ENCODE measurements around the gene TRIM16.

DNA sequence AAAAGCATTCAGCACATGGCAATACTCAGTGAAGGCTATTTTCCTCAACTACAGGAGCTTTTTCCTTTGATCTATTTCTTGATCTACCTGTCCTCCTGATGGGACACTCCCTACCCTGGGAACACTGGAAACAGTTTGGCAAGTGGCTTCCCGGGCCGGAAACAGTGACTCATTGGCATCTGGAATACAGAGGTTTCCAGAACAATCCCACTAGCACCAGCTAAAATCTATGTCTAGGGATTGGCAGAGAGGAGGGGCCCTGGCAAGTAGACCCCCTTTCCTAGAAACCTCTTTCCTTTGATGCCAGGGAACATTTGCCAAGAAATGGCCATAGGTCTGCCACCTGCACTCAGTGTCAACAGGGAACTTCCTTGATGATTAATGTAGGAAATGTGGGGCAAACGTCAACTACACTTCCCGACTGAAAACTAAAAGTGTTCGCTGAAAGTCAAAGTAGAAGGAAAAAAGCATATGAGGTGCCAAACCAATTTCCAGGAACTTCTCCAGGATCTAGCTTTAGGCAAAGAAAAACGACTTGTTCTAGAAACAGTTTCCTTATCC is 34.2 kb downstream of the TRIM16 start:
- TF ChIP-seq CTCF (IDR thresholded peaks at IDR 0.05) (no peak), POLR2AphosphoS5 (IDR thresholded peaks at IDR 0.05; ENCODE audit: insufficient read depth in 1 of 2, low read depth in 1 of 2) (peak in 1 of 2 donors; percentile 96), POLR2A (IDR thresholded peaks at IDR 0.05) (no peak)

All from vagina (tissue), 2 donors.